ENCODE data around the gene INPP5F. TPM values are rescaled to one million over a fixed set of nuclear protein-coding genes. Genes with fewer than 3 reads are reported as not detected.
A peak's percentile ranks its signal among the peaks of the same experiment; 100 is the strongest.

The INPP5F gene
- total RNA-seq, 1 experiment from 2014 or later = 14.9 TPM

DNA sequence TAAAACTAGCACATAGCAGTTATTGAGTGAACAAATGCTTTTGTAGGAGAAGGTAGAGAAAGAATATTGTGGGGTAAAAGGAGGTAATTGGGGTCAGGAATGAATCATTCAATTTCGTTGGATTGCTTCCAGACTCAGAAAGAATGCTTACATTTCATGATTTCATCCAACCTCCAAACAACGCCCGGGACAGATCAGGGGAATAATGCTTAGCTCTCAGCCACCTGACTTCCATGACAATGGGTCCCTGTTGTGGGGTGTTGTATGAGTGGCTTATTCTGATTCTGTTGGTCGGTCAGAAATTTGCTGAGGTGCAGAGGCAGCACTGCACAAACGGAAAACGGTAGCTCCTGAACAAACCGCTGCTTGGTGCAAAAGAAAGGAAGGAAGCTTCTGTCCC, 24.0 kb upstream of the INPP5F start:
- TF ChIP-seq, protein P1, sequence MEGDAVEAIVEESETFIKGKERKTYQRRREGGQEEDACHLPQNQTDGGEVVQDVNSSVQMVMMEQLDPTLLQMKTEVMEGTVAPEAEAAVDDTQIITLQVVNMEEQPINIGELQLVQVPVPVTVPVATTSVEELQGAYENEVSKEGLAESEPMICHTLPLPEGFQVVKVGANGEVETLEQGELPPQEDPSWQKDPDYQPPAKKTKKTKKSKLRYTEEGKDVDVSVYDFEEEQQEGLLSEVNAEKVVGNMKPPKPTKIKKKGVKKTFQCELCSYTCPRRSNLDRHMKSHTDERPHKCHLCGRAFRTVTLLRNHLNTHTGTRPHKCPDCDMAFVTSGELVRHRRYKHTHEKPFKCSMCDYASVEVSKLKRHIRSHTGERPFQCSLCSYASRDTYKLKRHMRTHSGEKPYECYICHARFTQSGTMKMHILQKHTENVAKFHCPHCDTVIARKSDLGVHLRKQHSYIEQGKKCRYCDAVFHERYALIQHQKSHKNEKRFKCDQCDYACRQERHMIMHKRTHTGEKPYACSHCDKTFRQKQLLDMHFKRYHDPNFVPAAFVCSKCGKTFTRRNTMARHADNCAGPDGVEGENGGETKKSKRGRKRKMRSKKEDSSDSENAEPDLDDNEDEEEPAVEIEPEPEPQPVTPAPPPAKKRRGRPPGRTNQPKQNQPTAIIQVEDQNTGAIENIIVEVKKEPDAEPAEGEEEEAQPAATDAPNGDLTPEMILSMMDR (IDR thresholded peaks at IDR 0.05; ENCODE audit: unreplicated experiment) = no peak
- peak; percentile 48 for DNase-seq (ENCODE audit: unreplicated experiment)
- Mint-ChIP-seq H3K27ac (ENCODE audit: low read depth, unreplicated experiment) (peak overlapping the region; percentile 49), H3K27me3 (ENCODE audit: insufficient read depth, unreplicated experiment) (no peaks in the 10 kb centered on the region), H3K9me3 (ENCODE audit: unreplicated experiment) (no peaks in the 10 kb centered on the region), H3K36me3 (ENCODE audit: insufficient read depth, unreplicated experiment) (peaks cover 6% of the 10 kb centered on the region), H3K4me3 (ENCODE audit: unreplicated experiment) (no peak overlapping the region), H3K4me1 (ENCODE audit: insufficient read depth, unreplicated experiment) (peaks cover 15% of the 10 kb centered on the region)
- ChIA-PET POLR2A (interaction anchor here (0.9 to 1.1 kb wide), 2 partner anchors 16 to 23 kb away, joined by 3 read pairs; partner anchors contain the start of gene INPP5F), CTCF (interaction anchor here (0.7 to 0.8 kb wide), 2 partner anchors 17 to 1901 kb away, joined by 3 read pairs; no protein-coding TSS in a partner anchor)
- BruUV-seq (replicated peaks) = no TSS peak
- intact Hi-C loops (cut with micrococcal nuclease) = no loop called here

- no TSS peak for BruUV-seq (replicated peaks)
- Mint-ChIP-seq H3K36me3 (ENCODE audit: insufficient read depth, unreplicated experiment) (peaks cover 6% of the 10 kb centered on the region), H3K27ac (ENCODE audit: low read depth, unreplicated experiment) (no peak overlapping the region), H3K4me3 (ENCODE audit: unreplicated experiment) (no peak overlapping the region), H3K27me3 (ENCODE audit: insufficient read depth, unreplicated experiment) (no peaks in the 10 kb centered on the region), H3K4me1 (ENCODE audit: insufficient read depth, unreplicated experiment) (peaks cover 15% of the 10 kb centered on the region), H3K9me3 (ENCODE audit: unreplicated experiment) (no peaks in the 10 kb centered on the region)
- DNase-seq (ENCODE audit: unreplicated experiment) = no peak
- intact Hi-C loops (cut with micrococcal nuclease) = no loop called here
- TF ChIP-seq, protein P1 (IDR thresholded peaks at IDR 0.05; ENCODE audit: unreplicated experiment) = no peak
- ChIA-PET CTCF (interaction anchor here (0.7 to 0.8 kb wide), 2 partner anchors 16 to 1902 kb away, joined by 3 read pairs; no protein-coding TSS in a partner anchor), POLR2A (interaction anchor here (0.7 to 1.1 kb wide), 2 partner anchors 16 to 24 kb away, joined by 3 read pairs; partner anchors contain the start of gene INPP5F)
Measured at GRCh38 chr10:119702583-119702982, 23.3 kb upstream of the INPP5F start.

- H3K36me3 Mint-ChIP-seq (ENCODE audit: insufficient read depth, unreplicated experiment) = peaks cover 6% of the 10 kb centered on the region
- ChIA-PET POLR2A (interaction anchor here (0.8 to 1.4 kb wide), 4 partner anchors 17 to 96 kb away, joined by 3 to 6 read pairs (median 4); partner anchors contain the start of gene INPP5F), CTCF (interaction anchor here (1.0 to 1.2 kb wide), 2 partner anchors 9 to 155 kb away, joined by 3 read pairs; no protein-coding TSS in a partner anchor)
- intact Hi-C loops (cut with micrococcal nuclease) = no loop called here
- no peak overlapping the region for H3K27ac Mint-ChIP-seq (ENCODE audit: low read depth, unreplicated experiment)
- H3K9me3 Mint-ChIP-seq (ENCODE audit: unreplicated experiment) = no peaks in the 10 kb centered on the region
- no peak for DNase-seq (ENCODE audit: unreplicated experiment)
- H3K27me3 Mint-ChIP-seq (ENCODE audit: insufficient read depth, unreplicated experiment) = no peaks in the 10 kb centered on the region
- TF ChIP-seq, protein P1 (IDR thresholded peaks at IDR 0.05; ENCODE audit: unreplicated experiment) = no peak
- no peak overlapping the region for H3K4me3 Mint-ChIP-seq (ENCODE audit: unreplicated experiment)
- no TSS peak for BruUV-seq (replicated peaks)
- peaks cover 15% of the 10 kb centered on the region for H3K4me1 Mint-ChIP-seq (ENCODE audit: insufficient read depth, unreplicated experiment)
Measured at GRCh38 chr10:119703903-119704508, 21.8 kb upstream of the INPP5F start.

GRCh38 chr10:119705434-119705831, 20.4 kb upstream of the INPP5F start:
- BruUV-seq (replicated peaks) = no TSS peak
- H3K4me3 Mint-ChIP-seq (ENCODE audit: unreplicated experiment) = no peak overlapping the region
- TF ChIP-seq, protein P1 (IDR thresholded peaks at IDR 0.05; ENCODE audit: unreplicated experiment) = no peak
- no peak for DNase-seq (ENCODE audit: unreplicated experiment)
- H3K4me1 Mint-ChIP-seq (ENCODE audit: insufficient read depth, unreplicated experiment) = peaks cover 15% of the 10 kb centered on the region
- H3K9me3 Mint-ChIP-seq (ENCODE audit: unreplicated experiment) = no peaks in the 10 kb centered on the region
- intact Hi-C loops (cut with micrococcal nuclease) = no loop called here
- peaks cover 3% of the 10 kb centered on the region for H3K36me3 Mint-ChIP-seq (ENCODE audit: insufficient read depth, unreplicated experiment)
- H3K27ac Mint-ChIP-seq (ENCODE audit: low read depth, unreplicated experiment) = no peak overlapping the region
- no peaks in the 10 kb centered on the region for H3K27me3 Mint-ChIP-seq (ENCODE audit: insufficient read depth, unreplicated experiment)
- ChIA-PET POLR2A (no interaction called here), CTCF (interaction anchor here (0.8 to 1.6 kb wide), 3 partner anchors 8 to 46 kb away, joined by 3 to 4 read pairs (median 3); no protein-coding TSS in a partner anchor)
